DMS79 (cell line): ENCODE data around the gene MACROD2.
"Not testable (repeated sequence)": the region's sequence is repeated elsewhere in the genome, so short reads cannot be mapped to it uniquely, and the experiment has no call there.

Experiments
- DNase-seq: peaks from one replicate; lab custom pipeline; 2025; lab: John Stamatoyannopoulos, UW

MACROD2 gene

DNA sequence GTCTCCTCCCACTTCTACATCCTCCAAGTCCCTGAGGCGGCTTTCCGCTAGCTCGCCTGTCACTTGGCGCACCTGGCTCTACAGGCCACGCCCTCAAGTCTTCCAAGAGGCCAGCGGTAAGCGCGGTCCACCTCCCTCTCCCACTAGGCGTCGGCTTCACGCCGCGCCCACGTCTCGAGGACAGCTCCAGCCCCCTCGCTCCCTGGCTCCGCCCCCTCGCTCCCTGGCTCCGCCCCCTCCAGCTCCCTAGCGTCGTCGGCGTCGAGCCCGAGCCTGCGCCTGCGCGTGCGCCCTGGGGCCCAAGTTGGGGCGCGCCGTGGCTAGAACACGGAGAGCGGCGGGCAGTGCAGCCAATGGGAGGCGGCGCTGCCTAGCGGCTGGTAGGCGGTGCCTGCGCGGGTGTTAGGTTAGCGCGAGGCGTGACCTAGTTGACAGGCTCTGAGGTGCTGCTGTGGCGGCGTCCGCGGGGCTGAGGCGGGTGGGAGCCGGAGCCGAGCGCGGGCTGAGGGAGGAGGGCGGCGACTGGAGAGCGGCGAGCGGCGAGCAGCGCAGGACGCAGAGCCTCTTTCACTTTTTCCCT lies at the start of gene MACROD2:
Gene MACROD2, plus strand, starts transcription at position 431 of the 580 bp plus-strand sequence.
- peak; percentile 75 for DNase-seq

GRCh38 chr20:13947719-13948118 lies 47.6 kb upstream of the MACROD2 start:
- no peak for DNase-seq

DNA sequence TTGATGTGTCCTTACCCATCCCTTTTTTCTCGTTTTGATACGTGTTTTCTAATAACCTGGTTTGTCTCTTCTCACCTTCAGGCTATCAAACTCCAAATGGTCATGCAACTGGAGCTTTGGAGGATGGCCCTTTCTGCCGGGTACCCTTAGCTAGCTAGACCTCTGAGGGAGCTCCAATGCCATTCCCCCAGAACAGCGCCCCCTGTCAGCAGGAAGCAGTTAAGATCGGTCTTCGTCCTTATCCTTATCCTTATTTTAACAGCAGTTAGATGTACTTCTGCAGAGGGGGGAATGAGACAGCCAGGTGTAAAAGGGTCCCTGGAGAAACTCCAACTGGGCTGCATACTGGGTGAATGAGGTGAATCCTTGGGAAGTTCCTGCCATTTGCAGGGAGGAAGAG lies 42.1 kb upstream of the MACROD2 start:
- no peak for DNase-seq

DNA sequence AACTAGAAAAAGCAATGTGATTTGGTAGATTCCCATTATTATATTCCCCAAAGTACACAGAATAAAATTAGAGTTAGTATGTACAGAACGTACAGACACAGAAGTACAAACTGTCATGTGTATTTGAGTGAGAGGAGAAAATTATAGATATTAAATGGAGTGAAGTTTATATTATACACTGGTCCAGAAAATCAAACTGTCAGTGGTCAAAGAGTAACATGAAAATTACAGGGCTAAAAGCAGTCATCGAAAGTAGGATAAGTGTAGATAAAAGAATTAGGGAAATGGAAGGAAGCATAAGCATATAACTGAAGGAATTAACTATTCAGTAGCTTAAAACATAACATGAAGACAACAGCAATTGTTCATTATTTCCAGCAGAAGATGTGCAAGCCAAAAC lies 35.2 kb upstream of the MACROD2 start:
- no peak for DNase-seq

GRCh38 chr20:13960525-13960924 lies 34.8 kb upstream of the MACROD2 start:
- no peak for DNase-seq

GRCh38 chr20:13984211-13984610 lies 11.1 kb upstream of the MACROD2 start:
- DNase-seq, result no peak

GRCh38 chr20:13990465-13990864 lies 4.9 kb upstream of the MACROD2 start, which contains the start of gene SEL1L2:
Gene SEL1L2, minus strand, starts transcription at chr20:13990614. Its CDS starts 80 bp downstream, at chr20:13990534.
- no peak for DNase-seq

DNA sequence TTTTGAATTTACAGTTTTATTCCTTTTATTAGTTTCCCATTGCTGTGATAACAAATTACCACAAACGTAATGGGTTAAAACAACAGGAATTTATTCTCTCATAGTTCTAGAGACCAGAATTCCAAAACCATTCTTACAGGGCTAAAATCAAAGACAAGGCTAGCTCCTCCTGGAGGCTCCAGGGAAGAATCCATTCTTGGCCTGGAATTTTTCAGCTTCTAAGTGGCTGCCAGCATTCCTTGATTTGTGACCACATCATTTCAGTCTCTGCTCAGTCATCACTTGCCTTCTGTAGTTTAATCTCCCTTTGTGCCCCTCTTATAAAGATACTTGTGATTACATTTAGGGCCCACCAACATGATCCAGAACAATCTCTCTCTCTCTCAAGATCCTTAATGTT lies 4.0 kb upstream of the MACROD2 start:
- DNase-seq, result no peak

DNA sequence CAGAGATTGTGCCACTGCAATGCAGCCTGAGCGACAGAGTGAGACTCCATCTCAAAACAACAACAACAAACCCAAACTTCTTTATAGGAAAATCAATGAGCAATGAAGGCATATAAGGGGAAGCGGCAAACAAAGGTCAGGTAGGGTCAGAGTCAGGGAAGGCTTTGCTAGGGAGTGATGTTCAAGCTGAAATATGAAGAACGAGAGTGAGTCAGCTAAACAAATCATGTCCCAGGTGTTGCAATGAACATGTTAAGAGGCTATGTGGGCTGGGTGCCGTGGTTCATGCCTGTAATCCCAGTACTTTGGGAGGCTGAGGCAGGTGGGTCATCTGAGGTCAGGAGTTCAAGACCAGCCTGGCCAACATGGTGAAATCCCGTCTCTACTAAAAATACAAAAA lies 3.4 kb upstream of the MACROD2 start:
- DNase-seq, result not testable (repeated sequence)

GRCh38 chr20:13995841-13996240 lies 525 bp downstream of the MACROD2 start:
- DNase-seq, result peak; percentile 4

DNA sequence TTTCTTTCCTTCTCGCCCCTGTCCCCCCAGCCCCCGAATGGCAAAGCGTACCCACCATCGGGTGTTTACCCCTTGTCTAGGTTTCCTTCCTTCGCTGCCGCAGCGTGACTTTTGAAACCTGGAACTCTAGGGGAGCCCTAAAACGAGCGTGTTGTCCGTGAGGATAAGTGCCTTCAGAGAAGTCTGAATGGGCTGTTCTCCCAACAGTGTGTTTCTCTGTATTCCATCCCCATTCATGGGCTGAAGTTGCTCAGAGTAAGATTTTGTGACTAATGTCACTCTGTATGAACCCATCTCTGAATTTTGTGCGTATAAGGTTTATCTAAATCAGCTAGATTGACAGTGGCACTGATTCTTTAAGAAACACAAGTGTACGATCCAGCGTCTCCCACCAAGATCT lies 949 bp downstream of the MACROD2 start:
- DNase-seq, result no peak

- no peak for DNase-seq
Measured at GRCh38 chr20:14000917-14001316, 5.6 kb downstream of the MACROD2 start.

DNA sequence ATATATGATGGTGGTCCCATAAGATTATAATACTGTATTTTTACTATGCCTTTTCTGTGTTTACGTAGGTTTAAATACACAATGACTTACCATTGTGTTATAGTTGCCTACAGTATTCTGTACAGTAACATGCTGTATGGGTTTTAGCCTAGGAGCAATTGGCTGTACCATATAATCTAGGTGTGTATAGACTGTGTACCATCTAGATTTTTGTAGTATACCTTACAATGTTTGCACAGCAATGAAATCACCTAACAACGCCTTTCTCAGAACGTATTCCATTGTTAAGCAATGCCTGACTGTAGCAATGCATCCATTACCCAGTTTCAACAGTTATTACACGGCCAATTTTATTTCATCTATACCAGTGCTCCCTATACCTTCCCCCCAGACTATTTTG lies 10.7 kb downstream of the MACROD2 start:
- DNase-seq, result no peak

- no peak for DNase-seq
Measured at GRCh38 chr20:14009208-14009607, 13.9 kb downstream of the MACROD2 start.

GRCh38 chr20:14012671-14013070 lies 17.4 kb downstream of the MACROD2 start:
- peak; percentile 32 for DNase-seq

GRCh38 chr20:14030991-14031390 lies 35.7 kb downstream of the MACROD2 start:
- DNase-seq, result no peak

DNA sequence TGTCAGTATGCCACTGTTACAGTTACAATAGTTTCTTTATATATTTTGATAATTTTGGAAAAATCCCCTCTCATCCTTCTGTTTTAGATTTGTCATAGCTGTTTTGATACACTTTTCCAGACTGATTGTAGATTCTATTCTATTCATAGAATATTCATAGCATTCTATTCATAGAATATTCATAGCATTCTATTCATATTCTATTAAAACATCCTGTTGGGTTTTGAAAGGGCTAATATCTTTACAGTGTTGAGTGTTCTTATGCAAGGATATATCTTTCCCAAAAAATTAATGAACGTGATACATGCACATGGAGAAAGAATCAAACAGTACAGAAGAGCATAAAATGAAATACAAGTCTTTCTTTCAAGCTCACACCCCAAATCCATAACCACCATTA lies 38.0 kb downstream of the MACROD2 start:
- DNase-seq, result no peak

GRCh38 chr20:14036567-14036966 lies 41.3 kb downstream of the MACROD2 start:
- no peak for DNase-seq

DNA sequence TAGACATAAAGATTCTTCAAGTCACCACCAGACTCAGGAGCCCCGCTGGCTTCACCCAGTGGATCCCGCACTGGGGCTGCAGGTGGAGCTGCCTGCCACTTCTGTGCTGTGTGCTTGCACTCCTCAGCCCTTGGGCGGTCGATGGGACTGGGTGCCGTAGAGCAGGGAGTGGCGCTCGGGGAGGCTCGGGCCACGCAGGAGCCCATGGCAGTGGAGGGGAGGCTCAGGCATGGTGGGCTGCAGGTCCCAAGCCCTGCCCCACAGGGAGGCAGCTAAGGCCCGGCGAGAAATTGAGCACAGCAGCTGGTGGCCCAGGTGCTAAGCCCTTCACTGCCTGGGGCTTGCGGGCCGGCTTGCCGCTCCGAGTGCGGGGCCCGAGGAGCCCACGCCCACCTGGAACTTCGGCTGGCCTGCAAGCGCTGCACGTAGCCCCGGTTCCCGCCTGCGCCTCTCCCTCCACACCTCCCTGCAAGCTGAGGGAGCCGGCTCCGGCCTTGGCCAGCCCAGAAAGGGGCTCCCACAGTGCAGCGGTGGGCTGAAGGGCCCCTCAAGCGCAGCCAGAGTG lies 49.5 kb downstream of the MACROD2 start:
- DNase-seq, result not testable (repeated sequence)

- DNase-seq, result no peak
Measured at GRCh38 chr20:14046534-14046933, 51.2 kb downstream of the MACROD2 start.

DNA sequence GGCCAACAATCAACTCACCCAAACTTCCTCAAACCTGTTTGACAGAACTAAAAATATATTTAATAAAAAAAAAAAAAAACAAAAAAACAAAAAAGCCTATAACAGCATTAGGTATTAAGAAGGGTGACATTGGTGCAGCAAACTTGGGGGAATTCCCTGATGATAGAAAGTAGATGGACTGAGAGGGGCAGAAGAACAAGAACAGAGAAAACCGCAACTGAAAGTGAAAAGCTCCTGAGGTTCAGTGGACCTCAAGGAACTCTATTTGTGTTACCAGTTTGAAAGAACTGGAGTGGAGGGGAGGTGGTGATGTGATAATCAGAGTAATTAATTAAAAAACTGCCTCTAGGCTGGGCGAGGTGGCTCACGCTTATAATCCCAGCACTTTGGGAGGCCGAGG lies 53.8 kb downstream of the MACROD2 start:
- no peak for DNase-seq

DNA sequence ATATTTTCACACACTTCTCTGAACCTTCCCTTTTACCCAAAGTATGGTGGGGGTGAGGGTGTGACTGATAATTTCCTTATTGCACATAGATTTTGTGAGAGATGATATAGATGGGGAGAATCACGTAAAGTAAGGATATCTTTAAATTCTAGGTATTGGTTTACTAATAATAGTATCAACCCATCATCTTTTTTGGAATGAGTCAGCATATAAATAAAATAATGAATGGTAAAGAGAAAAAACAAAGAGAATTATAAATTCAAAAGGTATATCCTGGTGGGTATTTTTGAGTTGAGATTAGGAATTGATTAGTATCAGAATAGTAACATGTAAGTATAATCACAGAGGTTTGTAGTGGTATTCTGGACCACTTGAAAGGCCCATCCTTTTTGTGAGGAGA lies 56.1 kb downstream of the MACROD2 start:
- no peak for DNase-seq

DNA sequence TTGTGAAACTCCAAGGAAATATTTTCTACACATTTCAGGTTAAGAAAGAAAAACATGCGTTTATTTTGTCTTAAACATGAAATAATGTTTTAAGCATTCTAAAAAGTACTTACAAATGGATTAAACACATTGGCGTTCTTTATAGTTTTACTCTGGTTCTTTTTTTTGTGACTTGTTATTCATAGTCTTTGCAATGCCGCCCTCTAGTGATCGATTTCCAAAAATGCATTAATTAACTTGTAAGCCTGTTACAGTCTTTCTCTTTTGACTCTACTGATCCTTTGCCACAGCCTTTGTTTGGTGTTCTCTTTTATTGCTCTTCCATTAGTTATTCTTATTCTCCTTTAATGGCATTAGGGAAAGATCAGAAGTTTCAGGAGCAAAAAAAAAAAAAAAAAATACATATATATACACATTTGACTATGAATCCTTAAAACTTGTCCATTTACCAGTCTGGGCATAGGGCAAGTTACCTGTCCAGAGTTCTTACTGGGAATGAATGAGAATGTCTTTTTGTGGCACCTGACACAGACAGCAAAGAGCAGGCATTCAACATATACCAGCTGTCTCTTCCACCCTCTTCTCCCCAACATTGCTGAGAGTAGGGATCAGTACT lies 59.9 kb downstream of the MACROD2 start:
- DNase-seq, result peak; percentile 23

GRCh38 chr20:14062171-14062570 lies 66.9 kb downstream of the MACROD2 start:
- DNase-seq, result no peak
